Measurements from ENCODE around the gene SLC6A18.

Gene SLC6A18

DNA sequence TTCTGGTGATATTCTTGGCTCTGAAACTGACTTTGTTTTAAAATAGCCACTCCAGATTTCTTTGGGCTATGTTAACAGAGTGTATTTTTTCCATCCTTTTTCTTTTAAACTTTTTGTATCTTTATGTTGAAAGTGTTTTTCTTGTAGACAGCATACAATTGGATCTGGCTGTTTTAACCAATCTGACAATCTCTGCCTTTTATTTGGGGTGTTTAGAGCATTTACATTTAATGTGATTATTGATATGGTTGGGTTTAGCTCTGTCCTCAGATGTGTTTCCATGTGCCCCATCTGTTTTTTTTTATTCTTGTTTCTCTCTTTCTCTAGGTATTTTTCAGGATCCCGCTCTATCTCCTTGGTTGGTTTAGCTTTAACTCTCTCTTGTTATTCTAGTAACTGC, 10.7 kb downstream of the SLC6A18 start:
- TF ChIP-seq, protein P1, sequence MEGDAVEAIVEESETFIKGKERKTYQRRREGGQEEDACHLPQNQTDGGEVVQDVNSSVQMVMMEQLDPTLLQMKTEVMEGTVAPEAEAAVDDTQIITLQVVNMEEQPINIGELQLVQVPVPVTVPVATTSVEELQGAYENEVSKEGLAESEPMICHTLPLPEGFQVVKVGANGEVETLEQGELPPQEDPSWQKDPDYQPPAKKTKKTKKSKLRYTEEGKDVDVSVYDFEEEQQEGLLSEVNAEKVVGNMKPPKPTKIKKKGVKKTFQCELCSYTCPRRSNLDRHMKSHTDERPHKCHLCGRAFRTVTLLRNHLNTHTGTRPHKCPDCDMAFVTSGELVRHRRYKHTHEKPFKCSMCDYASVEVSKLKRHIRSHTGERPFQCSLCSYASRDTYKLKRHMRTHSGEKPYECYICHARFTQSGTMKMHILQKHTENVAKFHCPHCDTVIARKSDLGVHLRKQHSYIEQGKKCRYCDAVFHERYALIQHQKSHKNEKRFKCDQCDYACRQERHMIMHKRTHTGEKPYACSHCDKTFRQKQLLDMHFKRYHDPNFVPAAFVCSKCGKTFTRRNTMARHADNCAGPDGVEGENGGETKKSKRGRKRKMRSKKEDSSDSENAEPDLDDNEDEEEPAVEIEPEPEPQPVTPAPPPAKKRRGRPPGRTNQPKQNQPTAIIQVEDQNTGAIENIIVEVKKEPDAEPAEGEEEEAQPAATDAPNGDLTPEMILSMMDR (IDR thresholded peaks at IDR 0.05; ENCODE audit: borderline replicate concordance, insufficient read depth, low read depth, low read length) = no peak
- H3K4me3 ChIP-seq (ENCODE audit: low read depth, low read length) = no peak overlapping the region

DNA sequence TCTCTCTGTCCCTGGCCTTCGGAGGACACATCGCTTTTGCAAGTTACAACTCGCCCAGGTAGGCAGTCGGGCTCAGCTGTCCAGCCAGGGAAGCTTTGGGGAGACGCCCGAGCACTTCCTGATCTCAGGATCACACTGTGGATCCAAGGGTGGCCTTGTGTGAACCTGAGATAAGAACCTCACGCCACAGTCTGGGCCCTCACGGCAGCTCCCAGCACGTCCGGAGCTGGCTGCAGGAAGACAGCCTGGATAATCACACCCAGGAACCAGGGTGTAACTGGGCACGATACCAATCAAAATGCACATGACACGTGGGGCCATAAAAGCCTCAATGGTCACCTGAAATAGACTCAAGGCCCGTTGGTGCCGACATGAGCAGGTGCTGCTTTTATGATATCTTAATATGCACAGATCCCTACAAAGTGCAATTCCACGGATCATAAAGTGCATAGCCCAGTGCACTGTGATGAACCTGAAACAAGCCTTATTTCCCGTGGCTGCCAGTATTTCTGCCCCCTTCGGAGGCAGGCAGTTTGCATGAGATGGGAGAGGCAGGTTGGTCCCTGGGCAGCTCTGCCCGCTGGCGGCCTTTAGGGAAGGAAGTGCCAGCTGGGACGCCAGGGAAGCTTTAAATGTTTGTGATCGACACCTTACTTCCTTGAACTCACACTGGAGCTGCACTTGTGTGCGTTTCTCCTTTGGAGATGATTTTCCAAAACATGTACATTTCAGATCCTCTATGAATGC, 14.5 kb downstream of the SLC6A18 start:
- H3K4me3 ChIP-seq (ENCODE audit: low read depth, low read length) = no peak overlapping the region
- TF ChIP-seq, protein P1 (IDR thresholded peaks at IDR 0.05; ENCODE audit: borderline replicate concordance, insufficient read depth, low read depth, low read length) = no peak

- TF ChIP-seq, protein P1 (IDR thresholded peaks at IDR 0.05; ENCODE audit: borderline replicate concordance, insufficient read depth, low read depth, low read length) = no peak
Measured at GRCh38 chr5:1240496-1241260, 15.5 kb downstream of the SLC6A18 start.

GRCh38 chr5:1241509-1242080, 16.4 kb downstream of the SLC6A18 start:
- TF ChIP-seq, protein P1 (IDR thresholded peaks at IDR 0.05; ENCODE audit: borderline replicate concordance, insufficient read depth, low read depth, low read length) = no peak
- H3K4me3 ChIP-seq (ENCODE audit: low read depth, low read length) = no peak overlapping the region

More at GRCh38 chr5:1240496-1241260, 15.5 kb downstream of the SLC6A18 start:
- no peak overlapping the region for H3K4me3 ChIP-seq (ENCODE audit: low read depth, low read length)

GRCh38 chr5:1242733-1243486, 17.7 kb downstream of the SLC6A18 start:
- TF ChIP-seq, protein P1 (IDR thresholded peaks at IDR 0.05; ENCODE audit: borderline replicate concordance, insufficient read depth, low read depth, low read length) = no peak
- H3K4me3 ChIP-seq (ENCODE audit: low read depth, low read length) = no peak overlapping the region

DNA sequence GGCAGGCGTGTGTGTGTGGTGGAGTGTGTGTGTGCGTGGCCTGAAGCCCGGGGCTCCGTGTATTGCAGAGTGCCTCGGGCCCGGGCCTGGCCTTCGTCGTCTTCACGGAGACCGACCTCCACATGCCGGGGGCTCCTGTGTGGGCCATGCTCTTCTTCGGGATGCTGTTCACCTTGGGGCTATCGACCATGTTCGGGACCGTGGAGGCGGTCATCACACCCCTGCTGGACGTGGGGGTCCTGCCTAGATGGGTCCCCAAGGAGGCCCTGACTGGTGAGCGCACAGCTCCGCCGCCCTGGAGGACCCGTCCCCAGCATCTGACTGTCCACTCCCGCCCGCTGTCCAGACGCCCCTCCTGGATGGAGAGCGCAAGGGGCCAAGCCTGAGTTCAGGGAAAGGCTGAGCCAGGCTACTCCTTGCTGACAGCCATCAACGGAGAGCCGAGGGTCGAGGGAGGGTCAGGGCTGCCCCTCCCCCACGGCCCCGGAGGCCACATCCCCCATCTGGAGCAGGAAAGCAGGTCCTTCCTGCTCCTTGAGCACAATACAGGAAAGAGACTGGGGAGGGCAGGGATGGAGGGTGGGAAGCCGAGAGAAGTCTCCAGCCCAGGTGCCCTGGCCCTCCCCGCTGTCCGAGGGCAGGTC, 18.4 kb downstream of the SLC6A18 start:
- TF ChIP-seq, protein P1 (IDR thresholded peaks at IDR 0.05; ENCODE audit: borderline replicate concordance, insufficient read depth, low read depth, low read length) = no peak
- no peak overlapping the region for H3K4me3 ChIP-seq (ENCODE audit: low read depth, low read length)

Data from GM12875 (cell line).